T-helper 1 cell treated with Interleukin-12 subunit alpha and Interleukin-12 subunit beta and Interleukin-4 antibody, amounts not matched to agents 30 μg/mL and 1 μg/mL, for 36 hours (primary cell): ENCODE measurements around the gene PTPN21.

Experiments
- H3K27ac Mint-ChIP-seq: one replicate; pipeline ENCODE4 v1.8.0; 2021; ENCODE audit warnings: mild to moderate bottlenecking, mixed read lengths
- H3K27me3 Mint-ChIP-seq: one replicate; pipeline ENCODE4 v1.8.0; 2021; ENCODE audit warnings: low read depth, mixed read lengths
- H3K36me3 Mint-ChIP-seq: one replicate; pipeline ENCODE4 v1.8.0; 2021; ENCODE audit warnings: low read depth, mixed read lengths
- H3K4me1 Mint-ChIP-seq: one replicate; pipeline ENCODE4 v1.8.0; 2021; ENCODE audit warnings: low read depth, mixed read lengths
- H3K4me3 Mint-ChIP-seq: one replicate; pipeline ENCODE4 v1.8.0; 2021; ENCODE audit warnings: mild to moderate bottlenecking, moderate library complexity, mixed read lengths
- H3K9me3 Mint-ChIP-seq: one replicate; pipeline ENCODE4 v1.8.0; 2021; ENCODE audit warnings: mixed read lengths

PTPN21 gene

GRCh38 chr14:88479574-88479987 lies 75.2 kb downstream of the PTPN21 start:
- Mint-ChIP-seq H3K27ac (no peak overlapping the region), H3K4me1 (no peaks in the 10 kb centered on the region), H3K4me3 (no peak overlapping the region), H3K36me3 (no peaks in the 10 kb centered on the region), H3K9me3 (no peaks in the 10 kb centered on the region), H3K27me3 (no peaks in the 10 kb centered on the region)

- H3K4me1 Mint-ChIP-seq = no peaks in the 10 kb centered on the region
- H3K4me3 Mint-ChIP-seq = no peak overlapping the region
- no peaks in the 10 kb centered on the region for H3K27me3 Mint-ChIP-seq
- no peaks in the 10 kb centered on the region for H3K36me3 Mint-ChIP-seq
- no peaks in the 10 kb centered on the region for H3K9me3 Mint-ChIP-seq
- H3K27ac Mint-ChIP-seq = no peak overlapping the region
Observed at GRCh38 chr14:88478931-88479330, 75.9 kb downstream of the PTPN21 start.

GRCh38 chr14:88477513-88478250 lies 77.1 kb downstream of the PTPN21 start:
- H3K9me3 Mint-ChIP-seq = no peaks in the 10 kb centered on the region
- H3K4me3 Mint-ChIP-seq = no peak overlapping the region
- H3K27me3 Mint-ChIP-seq = no peaks in the 10 kb centered on the region
- H3K27ac Mint-ChIP-seq = no peak overlapping the region
- H3K4me1 Mint-ChIP-seq = no peaks in the 10 kb centered on the region
- no peaks in the 10 kb centered on the region for H3K36me3 Mint-ChIP-seq

- Mint-ChIP-seq H3K4me3 (no peak overlapping the region), H3K9me3 (no peaks in the 10 kb centered on the region), H3K36me3 (no peaks in the 10 kb centered on the region), H3K27ac (no peak overlapping the region), H3K4me1 (no peaks in the 10 kb centered on the region), H3K27me3 (no peaks in the 10 kb centered on the region)
Observed at GRCh38 chr14:88476825-88477224, 78.0 kb downstream of the PTPN21 start.

GRCh38 chr14:88476214-88476774 lies 78.5 kb downstream of the PTPN21 start:
- Mint-ChIP-seq H3K4me3 (no peak overlapping the region), H3K27ac (no peak overlapping the region), H3K4me1 (no peaks in the 10 kb centered on the region), H3K9me3 (no peaks in the 10 kb centered on the region), H3K36me3 (no peaks in the 10 kb centered on the region), H3K27me3 (no peaks in the 10 kb centered on the region)

- H3K27me3 Mint-ChIP-seq = no peaks in the 10 kb centered on the region
- H3K27ac Mint-ChIP-seq = no peak overlapping the region
- H3K4me3 Mint-ChIP-seq = no peak overlapping the region
- no peaks in the 10 kb centered on the region for H3K36me3 Mint-ChIP-seq
- H3K9me3 Mint-ChIP-seq = no peaks in the 10 kb centered on the region
- H3K4me1 Mint-ChIP-seq = no peaks in the 10 kb centered on the region
Observed at GRCh38 chr14:88473791-88474190, 81.0 kb downstream of the PTPN21 start.

GRCh38 chr14:88470542-88471440 lies 84.0 kb downstream of the PTPN21 start:
- Mint-ChIP-seq H3K4me3 (no peak overlapping the region), H3K27ac (no peak overlapping the region), H3K27me3 (no peaks in the 10 kb centered on the region), H3K4me1 (no peaks in the 10 kb centered on the region), H3K9me3 (no peaks in the 10 kb centered on the region), H3K36me3 (no peaks in the 10 kb centered on the region)

- Mint-ChIP-seq H3K36me3 (no peaks in the 10 kb centered on the region), H3K4me3 (no peak overlapping the region), H3K27me3 (no peaks in the 10 kb centered on the region), H3K27ac (no peak overlapping the region), H3K9me3 (no peaks in the 10 kb centered on the region), H3K4me1 (no peaks in the 10 kb centered on the region)
Observed at GRCh38 chr14:88468406-88468805, 86.4 kb downstream of the PTPN21 start.

- Mint-ChIP-seq H3K9me3 (no peaks in the 10 kb centered on the region), H3K27me3 (no peaks in the 10 kb centered on the region), H3K4me1 (no peaks in the 10 kb centered on the region), H3K4me3 (no peak overlapping the region), H3K36me3 (no peaks in the 10 kb centered on the region), H3K27ac (no peak overlapping the region)
Observed at GRCh38 chr14:88463318-88463717, 91.5 kb downstream of the PTPN21 start.

- Mint-ChIP-seq H3K27me3 (no peaks in the 10 kb centered on the region), H3K4me1 (no peaks in the 10 kb centered on the region), H3K9me3 (peaks cover 9% of the 10 kb centered on the region), H3K4me3 (no peak overlapping the region), H3K27ac (no peak overlapping the region), H3K36me3 (no peaks in the 10 kb centered on the region)
Observed at GRCh38 chr14:88454886-88455285, 99.9 kb downstream of the PTPN21 start.

- Mint-ChIP-seq H3K4me1 (no peaks in the 10 kb centered on the region), H3K36me3 (peaks cover 3% of the 10 kb centered on the region), H3K27ac (no peak overlapping the region), H3K9me3 (peaks cover 14% of the 10 kb centered on the region), H3K27me3 (no peaks in the 10 kb centered on the region), H3K4me3 (no peak overlapping the region)
Observed at GRCh38 chr14:88452231-88452630, 102.6 kb downstream of the PTPN21 start.

- H3K4me1 Mint-ChIP-seq = no peaks in the 10 kb centered on the region
- H3K36me3 Mint-ChIP-seq = no peaks in the 10 kb centered on the region
- no peaks in the 10 kb centered on the region for H3K9me3 Mint-ChIP-seq
Observed at GRCh38 chr14:88439088-88439487, 115.7 kb downstream of the PTPN21 start.

GRCh38 chr14:88437658-88438057 lies 117.1 kb downstream of the PTPN21 start:
- no peaks in the 10 kb centered on the region for H3K36me3 Mint-ChIP-seq
- no peaks in the 10 kb centered on the region for H3K9me3 Mint-ChIP-seq
- H3K4me3 Mint-ChIP-seq = no peak overlapping the region
- H3K27ac Mint-ChIP-seq = no peak overlapping the region
- no peaks in the 10 kb centered on the region for H3K4me1 Mint-ChIP-seq
- no peaks in the 10 kb centered on the region for H3K27me3 Mint-ChIP-seq

More at GRCh38 chr14:88439088-88439487, 115.7 kb downstream of the PTPN21 start:
- no peak overlapping the region for H3K27ac Mint-ChIP-seq
- no peak overlapping the region for H3K4me3 Mint-ChIP-seq
- H3K27me3 Mint-ChIP-seq = no peaks in the 10 kb centered on the region

GRCh38 chr14:88430976-88431375 lies 123.8 kb downstream of the PTPN21 start:
- no peaks in the 10 kb centered on the region for H3K27me3 Mint-ChIP-seq
- H3K36me3 Mint-ChIP-seq = no peaks in the 10 kb centered on the region
- no peak overlapping the region for H3K4me3 Mint-ChIP-seq
- no peaks in the 10 kb centered on the region for H3K4me1 Mint-ChIP-seq
- H3K27ac Mint-ChIP-seq = no peak overlapping the region
- no peaks in the 10 kb centered on the region for H3K9me3 Mint-ChIP-seq

- no peak overlapping the region for H3K27ac Mint-ChIP-seq
- H3K4me3 Mint-ChIP-seq = no peak overlapping the region
- H3K9me3 Mint-ChIP-seq = no peaks in the 10 kb centered on the region
- H3K4me1 Mint-ChIP-seq = no peaks in the 10 kb centered on the region
- no peaks in the 10 kb centered on the region for H3K27me3 Mint-ChIP-seq
- no peaks in the 10 kb centered on the region for H3K36me3 Mint-ChIP-seq
Observed at GRCh38 chr14:88426271-88426670, 128.5 kb downstream of the PTPN21 start.
